Activated CD8-positive, alpha-beta T cell treated with anti-CD3 and anti-CD28 coated beads for 36 hours (primary cell): ENCODE data around the gene CDT1. TPM values are rescaled to one million over a fixed set of nuclear protein-coding genes. Genes with fewer than 3 reads are reported as not detected.

Source experiments
- ATAC-seq: fragments of 200-7000 bp; cut with Tn5 transposase; one replicate; pipeline ENCODE4 v1.10.0; 2021; ENCODE audit warnings: mild to moderate bottlenecking, moderate library complexity
- CTCF ChIA-PET: fragments of 350-600 bp; sonication (Branson Sonifier 250); formaldehyde crosslinking; loops from one replicate; lab custom pipeline; 2021; ENCODE audit warnings: antibody characterized with exemption; lab: Charles Lee
- POLR2A ChIA-PET: fragments of 350-600 bp; sonication (Branson Sonifier 250); formaldehyde crosslinking; loops from one replicate; lab custom pipeline; 2021; ENCODE audit warnings: antibody characterized with exemption; lab: Charles Lee
- DNase-seq: peaks from one replicate; pipeline ENCODE4 v3.0.0-alpha.2; 2020
- H3K27ac Mint-ChIP-seq: one replicate; pipeline ENCODE4 v1.8.0; 2021; ENCODE audit warnings: mild to moderate bottlenecking, mixed read lengths
- H3K27me3 Mint-ChIP-seq: one replicate; pipeline ENCODE4 v1.8.0; 2021; ENCODE audit warnings: mixed read lengths
- H3K36me3 Mint-ChIP-seq: one replicate; pipeline ENCODE4 v1.8.0; 2021; ENCODE audit warnings: low read depth, mixed read lengths
- H3K4me1 Mint-ChIP-seq: one replicate; pipeline ENCODE4 v1.8.0; 2021; ENCODE audit warnings: low read depth, mixed read lengths
- H3K4me3 Mint-ChIP-seq: one replicate; pipeline ENCODE4 v1.8.0; 2021; ENCODE audit warnings: mild to moderate bottlenecking, moderate library complexity, mixed read lengths
- H3K9me3 Mint-ChIP-seq: one replicate; pipeline ENCODE4 v1.8.0; 2021; ENCODE audit warnings: mixed read lengths
- intact Hi-C: fragments of 100-400 bp; cut with micrococcal nuclease; formaldehyde crosslinking; loops from one replicate; pipeline ENCODE4 v1.10.0; 2022
- total RNA-seq, 2 experiments: library from RNA; stranded (reverse); gene quantifications; one replicate each; pipeline ENCODE4 v1.2.3, GENCODE V29; 2021
- TF ChIP-seq, protein P1 (sequence below): fragments of 200-600 bp; IDR thresholded peaks from one replicate; pipeline ENCODE4 v1.8.0; 2022; ENCODE audit warnings: antibody characterized with exemption, mild to moderate bottlenecking

CDT1 gene
- 100 to 1,000 TPM; 180 to 182 TPM for total RNA-seq

GRCh38 chr16:88803264-88803987, at the start of gene CDT1:
Gene CDT1, plus strand, starts transcription at chr16:88803789. Its CDS starts 43 bp downstream, at chr16:88803832.
- no peaks in the 10 kb centered on the region for H3K27me3 Mint-ChIP-seq
- peak within 1 kb of the TSS; percentile 89 for H3K27ac Mint-ChIP-seq
- peak; percentile 76 for DNase-seq
- ChIA-PET CTCF (interaction anchor here (1.5 kb wide), 2 partner anchors 23 to 66 kb away, joined by 4 read pairs; no protein-coding TSS in a partner anchor), POLR2A (interaction anchor here (0.8 to 4.5 kb wide), 5 partner anchors 9 to 93 kb away, joined by 3 to 49 read pairs (median 5); partner anchors contain the start of gene APRT)
- intact Hi-C loops = loop anchor here (5.0 kb wide), 1 partner anchor 56 kb away; no protein-coding TSS in a partner anchor
- H3K4me3 Mint-ChIP-seq = peak within 1 kb of the TSS; percentile 81
- TF ChIP-seq, protein P1, sequence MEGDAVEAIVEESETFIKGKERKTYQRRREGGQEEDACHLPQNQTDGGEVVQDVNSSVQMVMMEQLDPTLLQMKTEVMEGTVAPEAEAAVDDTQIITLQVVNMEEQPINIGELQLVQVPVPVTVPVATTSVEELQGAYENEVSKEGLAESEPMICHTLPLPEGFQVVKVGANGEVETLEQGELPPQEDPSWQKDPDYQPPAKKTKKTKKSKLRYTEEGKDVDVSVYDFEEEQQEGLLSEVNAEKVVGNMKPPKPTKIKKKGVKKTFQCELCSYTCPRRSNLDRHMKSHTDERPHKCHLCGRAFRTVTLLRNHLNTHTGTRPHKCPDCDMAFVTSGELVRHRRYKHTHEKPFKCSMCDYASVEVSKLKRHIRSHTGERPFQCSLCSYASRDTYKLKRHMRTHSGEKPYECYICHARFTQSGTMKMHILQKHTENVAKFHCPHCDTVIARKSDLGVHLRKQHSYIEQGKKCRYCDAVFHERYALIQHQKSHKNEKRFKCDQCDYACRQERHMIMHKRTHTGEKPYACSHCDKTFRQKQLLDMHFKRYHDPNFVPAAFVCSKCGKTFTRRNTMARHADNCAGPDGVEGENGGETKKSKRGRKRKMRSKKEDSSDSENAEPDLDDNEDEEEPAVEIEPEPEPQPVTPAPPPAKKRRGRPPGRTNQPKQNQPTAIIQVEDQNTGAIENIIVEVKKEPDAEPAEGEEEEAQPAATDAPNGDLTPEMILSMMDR = no peak
- peaks cover 14% of the 10 kb centered on the region for H3K4me1 Mint-ChIP-seq
- peaks cover 35% of the 10 kb centered on the region for H3K36me3 Mint-ChIP-seq
- no peaks in the 10 kb centered on the region for H3K9me3 Mint-ChIP-seq
- ATAC-seq = peak; percentile 57

GRCh38 chr16:88754109-88754911, 49.3 kb upstream of the CDT1 start:
- H3K27ac Mint-ChIP-seq = no peak overlapping the region
- no peak overlapping the region for H3K4me3 Mint-ChIP-seq
- ChIA-PET CTCF (interaction anchor here (0.8 to 2.2 kb wide), 5 partner anchors 8 to 18 kb away, joined by 3 to 10 read pairs (median 5); no protein-coding TSS in a partner anchor), POLR2A (interaction anchor here (0.9 to 1.2 kb wide), 2 partner anchors 27 to 58 kb away, joined by 3 to 4 read pairs; no protein-coding TSS in a partner anchor)
- no peaks in the 10 kb centered on the region for H3K9me3 Mint-ChIP-seq
- DNase-seq = no peak
- TF ChIP-seq, protein P1 = no peak
- peaks cover 9% of the 10 kb centered on the region for H3K4me1 Mint-ChIP-seq
- ATAC-seq = no peak
- H3K27me3 Mint-ChIP-seq = no peaks in the 10 kb centered on the region
- peaks cover 3% of the 10 kb centered on the region for H3K36me3 Mint-ChIP-seq
- intact Hi-C loops = no loop called here

GRCh38 chr16:88754912-88755744, 48.5 kb upstream of the CDT1 start:
- CTCF ChIA-PET = interaction anchor here (1.1 to 2.2 kb wide), 7 partner anchors 9 to 44 kb away, joined by 3 to 10 read pairs (median 4); no protein-coding TSS in a partner anchor
- Mint-ChIP-seq H3K4me1 (peaks cover 14% of the 10 kb centered on the region), H3K4me3 (no peak overlapping the region), H3K27me3 (no peaks in the 10 kb centered on the region), H3K27ac (no peak overlapping the region), H3K36me3 (peaks cover 5% of the 10 kb centered on the region), H3K9me3 (no peaks in the 10 kb centered on the region)
- peak; percentile 35 for DNase-seq
- intact Hi-C loops = no loop called here
- ATAC-seq = peak; percentile 72
- TF ChIP-seq, protein P1 = peak; percentile 17
- POLR2A ChIA-PET = no interaction called here

GRCh38 chr16:88755745-88756443, 47.7 kb upstream of the CDT1 start:
- POLR2A ChIA-PET = interaction anchor here (0.8 kb wide), 1 partner anchor 8 kb away, joined by 3 read pairs; no protein-coding TSS in a partner anchor

More at GRCh38 chr16:88755745-88756443, 47.7 kb upstream of the CDT1 start:
- no peak for DNase-seq
- intact Hi-C loops = no loop called here
- Mint-ChIP-seq H3K27me3 (no peaks in the 10 kb centered on the region), H3K36me3 (peaks cover 5% of the 10 kb centered on the region), H3K4me3 (no peak overlapping the region), H3K4me1 (peaks cover 16% of the 10 kb centered on the region), H3K27ac (no peak overlapping the region), H3K9me3 (no peaks in the 10 kb centered on the region)
- TF ChIP-seq, protein P1 = peak; percentile 3
- CTCF ChIA-PET = interaction anchor here (1.1 to 2.2 kb wide), 7 partner anchors 8 to 43 kb away, joined by 3 to 10 read pairs (median 4); no protein-coding TSS in a partner anchor
- no peak for ATAC-seq
